ENCODE results near the gene HIGD1B.
"Not testable (repeated sequence)": the region's sequence is repeated elsewhere in the genome, so short reads cannot be mapped to it uniquely, and the experiment has no call there.

HIGD1B gene

GRCh38 chr17:44847586-44847985, at the start of gene HIGD1B:
Gene HIGD1B (plus strand): TSS chr17:44847883. CDS start chr17:44848153, 270 bp downstream.
- no peak for DNase-seq

DNA sequence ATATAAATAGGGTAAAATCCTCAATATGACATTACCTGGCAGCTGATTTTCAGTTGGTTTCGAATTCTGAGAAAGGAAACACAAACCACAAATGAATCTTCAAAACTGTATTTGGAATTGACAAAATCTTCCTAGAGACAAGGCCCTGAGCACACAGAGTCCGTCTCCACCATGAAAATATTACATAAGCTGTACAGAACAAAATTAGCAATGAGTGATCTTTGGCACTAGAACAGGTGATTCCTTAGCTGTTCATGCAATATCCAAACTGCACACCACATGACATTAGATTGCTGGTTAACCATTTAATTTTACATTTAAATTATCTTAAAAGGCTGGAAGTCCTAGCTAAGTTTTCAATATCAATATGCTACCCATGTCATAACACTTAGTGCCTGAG, 49.3 kb upstream of the HIGD1B start:
- no peak for DNase-seq

- no peak for DNase-seq
Observed at GRCh38 chr17:44801880-44802279, 45.8 kb upstream of the HIGD1B start.

GRCh38 chr17:44804302-44805089, 43.2 kb upstream of the HIGD1B start:
- DNase-seq: no peak

DNA sequence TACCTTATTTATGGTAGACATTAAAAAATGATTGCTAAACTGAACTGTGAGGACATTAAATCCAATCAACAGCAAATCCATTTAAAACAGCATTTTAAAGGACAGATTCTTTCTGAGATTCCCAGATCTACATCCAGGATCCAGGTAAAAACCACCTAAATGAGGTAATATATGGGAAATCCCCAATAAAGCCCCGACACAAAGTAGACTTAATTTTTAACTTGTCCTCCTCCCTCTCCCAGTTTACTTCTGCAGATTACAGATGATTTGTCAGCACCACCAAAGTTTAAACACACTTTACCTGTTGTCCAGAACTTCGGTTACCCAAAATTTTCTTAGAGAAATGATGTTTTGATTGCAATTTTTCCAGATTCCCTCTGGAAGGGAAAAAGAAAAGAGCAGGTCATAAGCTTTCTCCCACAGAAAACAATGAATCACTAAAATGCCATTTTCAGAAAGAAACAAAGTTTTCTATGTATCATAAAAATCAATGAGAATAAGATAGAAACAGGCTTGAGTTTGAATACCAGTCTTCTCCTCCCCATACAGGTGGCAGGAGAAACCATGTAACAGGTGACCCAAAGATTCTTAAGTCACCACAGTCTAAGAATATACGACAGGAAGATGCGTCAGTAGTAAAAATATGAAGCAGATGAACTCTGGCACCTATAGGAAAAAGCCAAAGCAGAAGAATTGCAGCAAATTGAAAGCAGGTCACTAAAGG, 40.4 kb upstream of the HIGD1B start:
- DNase-seq: peak; percentile 8

DNA sequence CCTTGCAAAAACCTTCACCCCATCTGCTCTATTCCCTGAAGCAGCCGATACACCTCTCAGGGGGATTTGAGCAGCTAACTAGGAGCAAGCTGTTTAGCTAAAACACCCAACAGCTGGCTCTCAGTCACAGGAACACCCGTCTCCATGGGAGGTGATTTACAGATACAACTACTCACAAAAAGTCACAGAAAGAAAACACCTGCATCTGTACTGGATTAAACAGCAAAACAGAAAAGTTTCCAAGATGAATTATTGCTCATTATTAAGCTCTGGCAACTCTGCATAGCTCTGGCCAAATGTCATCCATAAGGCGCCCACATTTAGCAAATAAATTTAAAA, 39.9 kb upstream of the HIGD1B start:
- no peak for DNase-seq

GRCh38 chr17:44808156-44808555, 39.5 kb upstream of the HIGD1B start:
- DNase-seq: no peak

- not testable (repeated sequence) for DNase-seq
Observed at GRCh38 chr17:44808656-44809388, 38.9 kb upstream of the HIGD1B start.

GRCh38 chr17:44812263-44812662, 35.4 kb upstream of the HIGD1B start:
- no peak for DNase-seq

- not testable (repeated sequence) for DNase-seq
Observed at GRCh38 chr17:44818508-44818907, 29.2 kb upstream of the HIGD1B start.

GRCh38 chr17:44820631-44821212, 27.0 kb upstream of the HIGD1B start:
- peak; percentile 72 for DNase-seq

DNA sequence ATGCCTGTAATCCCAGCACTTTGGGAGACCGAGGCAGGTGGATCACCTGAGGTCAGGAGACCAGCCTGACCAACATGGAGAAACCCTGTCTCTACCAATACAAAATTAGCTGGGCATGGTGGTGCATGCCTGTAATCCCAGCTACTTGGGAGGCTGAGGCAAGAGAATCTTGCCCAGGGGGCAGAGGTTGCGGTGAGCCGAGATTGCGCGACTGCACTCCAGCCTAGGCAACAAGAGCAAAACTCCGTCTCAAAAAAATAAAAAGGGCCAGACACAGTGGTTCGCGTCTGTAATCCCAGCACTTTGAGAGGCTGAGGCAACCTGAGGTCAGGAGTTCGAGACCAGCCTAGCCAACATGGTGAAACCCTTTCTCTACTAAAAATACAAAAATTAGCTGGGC, 22.4 kb upstream of the HIGD1B start:
- DNase-seq: not testable (repeated sequence)

DNA sequence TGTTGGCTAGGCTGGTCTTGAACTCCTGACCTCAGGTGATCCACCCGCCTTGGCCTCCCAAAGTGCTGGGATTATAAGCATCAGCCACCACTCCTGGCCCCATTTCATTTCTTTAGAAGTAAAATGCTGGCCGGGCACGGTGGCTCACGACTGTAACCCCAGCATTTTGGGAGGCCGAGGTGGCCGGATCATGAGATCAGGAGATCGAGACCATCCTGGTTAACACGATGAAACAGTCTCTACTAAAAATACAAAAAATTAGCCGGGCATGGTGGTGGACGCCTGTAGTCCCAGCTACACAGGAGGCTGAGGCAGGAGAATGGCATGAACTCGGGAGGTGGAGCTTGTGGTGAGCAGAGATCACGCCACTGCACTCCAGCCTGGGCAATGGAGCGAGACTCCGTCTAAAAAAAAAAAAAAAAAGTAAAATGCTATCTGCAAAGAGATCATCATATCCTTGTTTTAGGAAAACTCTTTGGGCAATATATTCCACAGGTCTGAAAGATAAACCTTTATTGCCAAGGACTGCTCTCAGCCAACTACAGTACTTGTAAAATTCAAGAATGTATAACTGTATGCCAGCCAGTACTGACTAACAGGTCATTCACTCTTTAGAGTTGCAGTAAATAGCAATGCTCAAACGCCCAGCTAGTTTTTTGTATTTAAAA, 21.4 kb upstream of the HIGD1B start:
- no peak for DNase-seq

DNA sequence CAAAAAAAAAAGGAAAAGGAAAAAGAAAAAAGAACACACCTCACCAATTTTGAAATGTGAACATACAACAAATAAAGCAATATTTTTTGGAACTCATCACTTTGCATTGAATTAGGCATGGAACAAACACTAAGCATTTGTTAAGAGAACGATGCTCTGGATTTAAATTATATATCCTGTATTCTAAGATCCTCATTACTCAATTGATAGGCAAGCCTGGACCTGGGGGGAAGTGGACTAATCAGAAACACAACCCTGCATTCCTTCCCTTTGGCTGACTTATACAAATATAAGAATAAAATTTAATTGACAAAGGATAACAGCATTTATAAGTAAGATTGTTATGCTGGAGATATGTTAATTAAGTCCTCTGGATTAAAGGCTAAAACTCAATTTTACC, 19.8 kb upstream of the HIGD1B start:
- no peak for DNase-seq

DNA sequence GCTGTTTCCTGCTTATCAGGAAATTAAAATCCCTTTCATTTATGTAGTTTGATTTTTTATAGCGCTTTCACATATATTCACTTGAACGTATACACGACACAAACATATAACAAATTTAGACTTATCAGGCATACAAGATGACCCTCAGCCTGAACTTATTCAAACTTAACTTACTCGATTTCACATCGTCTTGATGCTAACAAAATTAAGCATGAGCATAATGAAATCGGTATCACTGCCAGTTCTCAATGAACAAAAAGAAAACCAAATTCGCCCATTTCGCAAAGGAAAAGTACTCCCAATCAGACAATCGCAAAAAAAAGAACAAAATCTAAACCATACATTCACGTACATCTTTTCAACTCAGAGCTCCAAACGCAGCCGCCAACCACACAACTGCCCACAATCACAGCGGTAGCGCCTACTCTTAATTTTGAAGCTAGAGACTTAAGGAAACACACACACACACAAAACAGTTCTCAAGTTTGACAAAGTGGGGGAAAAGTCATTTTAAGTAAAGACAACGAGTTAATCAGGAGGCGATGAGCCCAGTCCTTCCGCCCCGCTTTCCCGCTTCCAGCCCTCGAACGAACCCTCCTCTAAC, 18.7 kb upstream of the HIGD1B start:
- peak; percentile 30 for DNase-seq

- peak; percentile 13 for DNase-seq
Observed at GRCh38 chr17:44829523-44830358, 17.9 kb upstream of the HIGD1B start, which contains the start of gene GJC1. Gene GJC1 (minus strand): TSS chr17:44830287. CDS start chr17:44805817, 24,470 bp downstream.

GRCh38 chr17:44830359-44831288, 17.1 kb upstream of the HIGD1B start:
- peak; percentile 23 for DNase-seq

DNA sequence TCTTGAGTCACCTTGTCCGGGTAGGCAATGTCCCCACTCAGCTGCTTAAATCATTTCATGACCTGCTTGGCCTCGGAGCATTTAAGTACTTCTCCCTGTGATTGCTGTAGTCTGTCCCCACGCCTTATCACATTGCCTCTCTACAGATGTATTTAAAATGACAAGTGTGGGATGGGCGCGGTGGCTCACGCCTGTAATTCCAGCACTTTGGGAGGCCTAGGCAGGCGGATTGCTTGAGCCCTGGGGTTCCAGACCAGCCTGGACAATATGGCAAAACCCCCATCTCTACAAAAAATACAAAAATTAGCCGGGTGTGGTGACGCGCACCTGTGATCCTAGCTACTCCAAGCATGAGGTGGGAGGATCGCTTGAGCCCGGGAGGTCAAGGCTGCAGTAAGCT, 16.3 kb upstream of the HIGD1B start:
- DNase-seq: no peak

DNA sequence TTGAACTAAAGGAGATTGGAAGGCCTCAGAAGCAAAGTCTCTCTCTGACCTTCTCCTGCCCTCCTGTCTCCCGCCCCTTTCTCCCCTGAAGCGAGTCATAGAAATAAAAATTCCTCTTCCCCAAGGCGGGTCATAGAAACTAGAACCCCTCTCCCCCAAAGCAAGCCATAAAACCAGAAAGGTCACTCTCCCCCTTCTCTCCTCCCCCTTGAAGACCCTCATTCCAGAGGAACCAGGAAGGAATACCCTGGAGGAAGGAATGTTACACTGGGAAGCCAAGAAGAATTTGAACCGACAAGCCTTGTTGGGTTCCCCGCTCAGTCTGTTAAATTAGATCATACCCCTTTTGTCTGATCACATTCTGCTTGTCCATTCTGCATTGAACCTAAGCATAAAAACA, 14.9 kb upstream of the HIGD1B start:
- DNase-seq: no peak

GRCh38 chr17:44837196-44837595, 10.5 kb upstream of the HIGD1B start:
- no peak for DNase-seq

Data from kidney glomerular epithelial cell (primary cell).